HG02973 (cell line): Measurements from ENCODE around the gene RPL10A.
"Not testable (repeated sequence)": the region's sequence is repeated elsewhere in the genome, so short reads cannot be mapped to it uniquely, and the experiment has no call there.

Experiments used
- ATAC-seq: cut with Tn5 transposase; IDR thresholded peaks from one replicate; pipeline ENCODE4 v1.9.1; 2021; ENCODE audit warnings: moderate library complexity; ENCODE audit not compliant: unreplicated experiment

The RPL10A gene

GRCh38 chr6:35468181-35468979 lies at the start of gene RPL10A:
Gene RPL10A, plus strand, starts transcription at chr6:35468401. Its CDS starts 34 bp downstream, at chr6:35468435.
- ATAC-seq = peak; percentile 85

DNA sequence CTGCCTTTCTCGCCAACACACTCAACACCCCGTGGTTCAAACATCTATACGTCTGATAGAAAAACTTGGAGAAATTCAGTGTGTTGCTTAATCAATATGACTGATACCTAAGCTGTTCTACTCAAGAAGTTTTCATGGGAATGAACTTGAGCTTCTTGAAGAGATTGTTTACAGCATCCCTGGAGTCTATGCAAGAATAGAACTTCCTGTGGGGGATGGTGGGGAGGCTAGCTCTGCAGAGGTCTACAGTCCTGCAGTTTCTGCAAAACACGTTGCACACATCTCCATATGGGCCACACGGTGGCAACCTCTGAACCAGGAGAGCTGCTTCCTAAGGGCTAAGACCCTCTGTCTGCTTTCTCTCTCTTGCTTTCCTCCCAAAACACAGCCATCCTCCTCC lies 48.8 kb upstream of the RPL10A start:
- ATAC-seq = no peak

GRCh38 chr6:35419961-35420360 lies 48.2 kb upstream of the RPL10A start:
- ATAC-seq = no peak

DNA sequence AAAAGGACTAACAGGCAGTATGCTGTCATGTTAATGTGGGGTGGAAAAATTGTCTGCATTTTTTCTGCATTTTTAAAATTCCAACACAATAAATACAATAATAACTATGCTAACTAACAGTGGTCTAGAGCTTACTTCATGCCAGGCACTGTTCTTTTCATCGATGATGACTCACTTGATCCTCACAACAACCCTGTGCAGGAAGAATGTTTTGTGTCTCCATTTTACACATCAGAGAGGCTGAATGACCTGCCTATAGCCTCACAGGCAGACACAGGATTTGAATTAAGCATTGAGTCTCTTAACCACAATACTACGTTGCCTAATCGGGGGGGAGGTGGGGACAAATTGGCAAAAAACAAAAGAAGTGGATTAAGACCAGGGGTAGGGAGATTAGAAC lies 42.9 kb upstream of the RPL10A start:
- ATAC-seq = no peak

- no peak for ATAC-seq
Measured at GRCh38 chr6:35426074-35426473, 42.1 kb upstream of the RPL10A start.

- no peak for ATAC-seq
Measured at GRCh38 chr6:35427435-35427834, 40.8 kb upstream of the RPL10A start.

DNA sequence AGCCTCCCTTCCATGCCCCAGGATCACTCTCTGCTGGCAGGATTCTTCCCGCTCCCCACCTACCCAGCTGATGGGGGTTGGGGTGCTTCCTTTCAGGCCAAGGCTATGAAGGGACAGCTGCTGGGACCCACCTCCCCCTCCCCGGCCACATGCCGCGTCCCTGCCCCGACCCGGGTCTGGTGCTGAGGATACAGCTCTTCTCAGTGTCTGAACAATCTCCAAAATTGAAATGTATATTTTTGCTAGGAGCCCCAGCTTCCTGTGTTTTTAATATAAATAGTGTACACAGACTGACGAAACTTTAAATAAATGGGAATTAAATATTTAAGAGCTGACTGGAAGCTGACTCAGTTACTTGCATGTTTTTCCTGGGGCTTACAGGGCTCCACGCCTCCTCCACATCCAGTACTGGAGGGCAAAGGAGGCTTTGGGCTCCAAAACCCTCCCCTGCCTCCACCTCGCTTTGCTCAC lies 40.3 kb upstream of the RPL10A start:
- ATAC-seq = no peak

DNA sequence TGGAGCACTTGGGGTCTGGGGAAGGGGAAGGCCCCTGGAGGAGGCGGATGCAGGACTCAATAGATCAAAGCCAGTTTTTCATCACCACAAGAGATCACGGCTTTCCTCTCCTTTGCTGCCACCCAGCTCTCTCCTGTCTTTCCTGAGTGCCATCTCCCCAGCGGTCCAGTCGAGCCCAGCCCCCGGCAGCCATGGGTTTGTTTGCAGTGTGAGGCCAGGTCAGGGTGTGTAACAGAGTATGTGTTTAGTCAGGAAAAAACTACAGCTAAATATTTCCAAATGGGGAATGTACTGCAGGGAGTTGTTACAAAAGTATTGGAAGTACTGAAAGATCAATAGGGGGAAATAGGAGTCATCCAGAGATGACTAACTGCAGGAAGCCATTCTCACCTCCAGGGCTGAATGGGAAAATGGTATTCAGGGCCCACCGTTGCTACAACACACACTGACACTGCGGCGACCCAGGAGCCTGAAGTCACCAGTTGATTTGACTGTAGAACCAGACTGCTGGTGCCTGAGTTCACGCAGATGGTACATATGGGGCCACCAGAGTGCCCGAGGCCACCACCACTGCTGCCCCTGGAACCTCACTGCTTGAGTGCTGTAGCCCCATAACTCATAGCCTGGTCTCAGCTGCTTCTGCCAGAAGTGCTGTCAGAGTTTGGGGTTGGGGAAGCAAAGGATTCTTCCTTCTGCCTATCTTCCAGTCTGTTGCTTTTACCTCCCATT lies 39.6 kb upstream of the RPL10A start:
- ATAC-seq = no peak

DNA sequence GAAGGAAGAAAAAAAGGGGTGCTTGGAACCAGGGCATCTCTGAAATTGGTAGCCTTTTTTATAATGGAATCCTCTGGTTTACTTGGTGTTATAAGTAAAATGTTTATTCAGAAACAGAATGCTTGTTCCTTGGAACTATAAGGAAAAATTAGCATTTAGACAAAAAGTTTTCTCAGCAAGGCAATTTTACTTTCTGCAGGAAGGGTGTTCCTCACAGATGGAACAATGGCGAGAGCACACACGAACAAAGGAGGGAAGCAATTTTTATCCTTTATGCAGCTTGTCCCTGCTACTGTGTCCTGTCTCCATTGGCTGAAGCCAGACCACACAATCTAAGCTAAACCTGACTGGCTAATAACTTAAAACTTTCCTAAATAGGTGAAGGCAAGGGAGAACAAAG lies 38.7 kb upstream of the RPL10A start:
- no peak for ATAC-seq

DNA sequence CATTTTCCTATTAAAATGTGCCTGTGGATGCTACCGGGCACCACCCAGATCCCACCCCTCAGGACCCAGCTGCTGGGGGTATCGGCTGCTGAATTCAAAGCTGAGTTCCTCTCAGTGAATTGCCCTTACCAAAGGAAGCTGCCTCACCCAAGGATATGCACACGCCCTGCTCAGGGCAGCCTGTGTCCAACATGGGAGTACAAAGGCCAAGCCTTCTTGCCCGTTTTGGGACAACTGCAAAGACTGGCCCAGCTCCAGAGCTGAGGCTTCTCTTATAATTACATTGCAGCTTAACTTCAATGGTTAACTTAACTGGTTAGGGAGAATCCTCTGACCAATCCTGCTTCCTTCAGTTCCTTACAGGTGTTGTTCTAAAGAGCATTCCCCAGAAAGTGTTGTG lies 35.9 kb upstream of the RPL10A start:
- no peak for ATAC-seq

GRCh38 chr6:35432702-35433101 lies 35.5 kb upstream of the RPL10A start:
- ATAC-seq = not testable (repeated sequence)

DNA sequence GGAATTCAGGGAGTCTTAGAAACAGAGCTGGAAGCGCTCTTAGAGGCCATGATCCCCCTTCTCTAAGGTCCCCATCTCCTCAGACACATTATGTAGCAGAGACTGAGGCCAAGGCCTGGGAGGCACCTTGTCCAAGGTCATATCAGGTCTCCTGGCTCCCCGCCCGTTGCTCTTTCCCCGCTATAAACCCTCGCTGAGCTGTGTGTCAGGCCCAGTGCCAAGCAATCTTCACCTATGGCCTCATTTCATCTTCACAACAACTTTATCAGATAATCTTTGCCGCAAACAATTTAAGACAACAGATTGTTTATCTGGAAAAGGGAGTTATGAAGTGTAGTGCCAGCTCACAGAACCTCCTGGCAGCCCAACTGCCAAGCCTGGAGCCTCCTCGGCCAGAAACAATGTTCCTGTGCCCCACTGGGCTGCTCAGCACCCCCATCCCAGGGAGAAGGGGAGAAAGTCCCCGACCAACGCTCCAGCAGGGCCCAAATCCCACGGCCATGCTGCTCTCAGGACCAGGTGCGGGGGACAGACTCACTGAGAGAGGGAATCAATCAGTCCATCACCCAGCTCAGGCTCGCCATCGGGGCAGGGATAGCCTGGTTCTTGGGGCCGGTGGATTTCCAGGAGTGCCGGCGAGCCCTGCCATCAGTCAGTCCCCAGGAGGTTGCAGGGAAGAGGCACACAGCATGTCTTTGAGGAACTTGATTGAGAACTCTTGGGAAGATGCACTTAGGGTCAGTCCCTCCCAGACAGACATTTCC lies 32.9 kb upstream of the RPL10A start:
- ATAC-seq = no peak

DNA sequence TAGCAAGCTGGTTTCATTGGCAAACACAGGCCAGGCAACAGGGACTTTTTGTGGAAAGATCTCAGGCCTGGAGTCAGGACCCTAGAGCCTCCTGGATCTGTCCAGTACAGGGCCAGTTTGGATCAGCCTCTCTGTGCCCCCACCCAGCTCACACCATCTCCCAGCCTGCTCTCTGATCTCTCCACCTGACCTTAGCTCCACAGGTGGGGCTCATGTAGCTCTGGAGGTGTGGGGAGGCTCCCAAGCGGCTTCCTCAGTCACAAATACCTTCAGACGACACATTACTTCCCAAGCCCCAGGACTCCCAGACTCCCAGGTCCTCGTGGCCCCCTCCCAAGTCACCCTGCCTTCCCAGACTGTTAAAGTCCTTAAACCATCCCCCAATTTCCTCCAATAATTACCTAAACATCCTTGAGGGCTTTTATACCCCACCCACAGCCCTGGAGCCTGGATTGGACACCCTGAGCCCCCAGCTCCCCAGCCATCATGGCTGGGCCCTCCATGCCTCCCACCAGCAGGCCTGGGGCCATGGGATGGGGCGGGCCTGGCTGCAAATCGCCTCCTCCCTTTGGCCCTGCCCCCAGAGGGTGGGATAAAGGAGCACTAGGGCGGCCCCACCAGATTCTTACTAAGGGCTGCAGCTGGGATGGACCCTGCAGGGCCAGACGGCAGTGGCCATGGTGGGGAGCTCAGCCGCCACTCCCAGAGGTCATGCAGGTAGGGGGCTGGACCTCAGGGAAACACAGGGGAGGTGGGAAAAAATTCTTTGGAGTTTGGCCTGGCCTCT lies 31.9 kb upstream of the RPL10A start:
- ATAC-seq = no peak

- not testable (repeated sequence) for ATAC-seq
Measured at GRCh38 chr6:35438378-35439065, 29.7 kb upstream of the RPL10A start.

DNA sequence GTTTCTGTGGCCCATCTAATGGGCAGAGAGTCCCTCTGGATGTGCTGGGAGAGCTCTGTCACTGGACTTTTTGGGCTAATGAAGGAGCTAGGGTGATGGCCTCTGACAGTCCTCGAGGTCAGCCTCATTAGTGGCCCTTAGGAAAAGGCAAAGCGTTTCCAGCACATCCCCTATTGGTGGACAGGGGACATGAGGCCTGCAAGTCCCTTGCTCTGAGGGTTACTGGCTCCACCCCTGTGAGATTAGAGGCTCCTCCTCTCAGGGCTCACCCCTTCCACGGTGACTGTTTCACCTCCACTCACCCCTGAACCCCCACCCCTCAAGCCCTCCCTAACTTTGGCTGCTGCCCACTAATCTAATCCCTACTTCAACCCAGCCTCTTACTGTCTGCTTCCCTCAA lies 28.9 kb upstream of the RPL10A start:
- no peak for ATAC-seq

DNA sequence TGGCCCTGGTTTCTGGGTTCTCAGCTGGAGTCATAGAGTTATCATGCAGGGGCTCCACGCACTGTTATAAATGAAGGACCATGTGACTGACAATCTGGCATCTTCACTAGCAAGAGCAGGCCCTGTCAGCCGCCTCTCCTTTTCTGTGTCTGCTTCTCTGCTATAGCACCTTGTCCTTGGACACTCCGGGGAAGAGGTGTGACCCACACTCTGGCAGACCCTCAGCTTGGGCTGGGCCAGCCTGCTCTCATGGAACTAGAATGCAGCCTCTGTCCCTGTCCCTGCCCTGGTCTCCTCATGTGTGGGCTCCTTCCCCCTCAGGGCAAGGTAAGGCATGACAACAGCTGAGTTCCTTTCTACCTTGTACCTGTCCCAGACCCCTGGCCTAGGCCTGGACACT lies 27.0 kb upstream of the RPL10A start:
- no peak for ATAC-seq

- ATAC-seq = no peak
Measured at GRCh38 chr6:35441642-35442041, 26.6 kb upstream of the RPL10A start.

- ATAC-seq = no peak
Measured at GRCh38 chr6:35442693-35443092, 25.5 kb upstream of the RPL10A start.

DNA sequence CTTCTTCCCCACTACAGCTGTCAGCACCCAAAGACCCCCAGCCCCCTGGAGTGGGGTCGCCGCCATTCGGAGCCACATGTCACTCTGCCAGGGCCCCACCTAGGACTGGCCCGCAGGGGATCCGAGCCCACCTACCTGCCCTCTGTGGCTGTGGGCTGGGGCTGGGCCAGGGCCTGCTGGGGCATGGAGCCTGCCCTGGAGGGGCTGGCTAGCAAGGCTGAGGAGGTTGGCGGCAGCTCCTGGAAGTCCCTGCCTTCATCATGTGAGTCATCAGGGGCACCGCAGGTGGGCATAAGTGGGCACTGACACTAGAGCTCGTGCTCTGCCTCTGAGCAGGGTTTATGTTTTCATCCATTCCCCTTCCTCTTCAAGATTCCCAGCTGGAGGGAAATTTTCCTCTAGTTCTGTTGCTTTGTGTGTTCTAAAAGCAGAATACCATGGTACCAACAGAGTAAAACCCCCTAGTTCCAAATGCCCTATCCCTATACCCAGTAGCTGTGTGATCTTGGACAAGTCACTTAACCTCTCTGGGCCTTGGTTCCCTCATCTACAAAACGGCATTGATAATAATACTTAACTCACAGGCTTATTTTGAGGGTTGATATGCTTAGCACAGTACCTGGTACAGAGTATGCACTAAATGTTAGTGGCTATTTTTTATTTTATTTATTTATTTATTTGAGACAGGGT lies 24.7 kb upstream of the RPL10A start:
- no peak for ATAC-seq

DNA sequence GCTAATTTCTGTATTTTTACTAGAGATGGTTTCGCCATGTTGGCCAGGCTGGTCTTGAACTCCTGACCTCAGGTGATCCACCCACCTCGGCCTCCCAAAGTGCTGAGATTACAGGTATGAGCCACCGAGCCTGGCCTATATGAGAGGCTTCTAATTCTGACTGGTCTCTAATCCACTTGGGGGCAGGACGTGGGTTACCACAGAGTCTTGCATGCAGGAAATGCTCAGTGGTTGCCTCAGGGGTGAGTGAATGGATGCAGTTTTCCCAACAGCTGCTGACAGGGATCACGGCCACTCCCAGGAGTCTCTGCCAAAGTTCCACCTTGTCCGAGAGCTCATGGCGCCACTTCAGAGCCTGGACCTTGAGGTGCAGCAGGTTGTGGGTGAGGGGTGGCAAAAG lies 22.5 kb upstream of the RPL10A start:
- no peak for ATAC-seq
